Stomach (tissue), 9 donors: ENCODE results near the gene LAMB1. TPM values are rescaled to one million over a fixed set of nuclear protein-coding genes. Genes with fewer than 3 reads are reported as not detected.

Experiments used
- DNase-seq, 2 donors: peaks; one replicate each; pipeline versions ENCODE4 v3.0.0 to v3.0.0-alpha.2; 2013 to 2019
- H3K27ac ChIP-seq, 5 donors: fragments of 200-600 bp in 4 of 5; sonication (generic) in 4 of 5; one replicate each; pipeline ENCODE4 v1.5.1; 2013 to 2019; ENCODE audit warnings: mild to moderate bottlenecking in 1 of 5, moderate library complexity in 1 of 5
- H3K27me3 ChIP-seq, 3 donors: fragments of 200-600 bp; sonication (generic); one replicate each; pipeline ENCODE4 v1.5.1; 2017 to 2019; ENCODE audit warnings: mixed run types in 1 of 3
- H3K36me3 ChIP-seq, 4 donors: fragments of 200-600 bp; sonication (generic); 1 replicate in 3 of 4; 2 replicates in 1 of 4; pipeline ENCODE4 v1.5.1; 2016 to 2019
- H3K4me1 ChIP-seq, 4 donors: fragments of 200-600 bp; sonication (generic); one replicate each; pipeline ENCODE4 v1.5.1; 2016 to 2019
- H3K4me3 ChIP-seq, 4 donors: fragments of 200-600 bp; sonication (generic) in 3 of 4; one replicate each; pipeline ENCODE4 v1.5.1; 2016 to 2019; ENCODE audit warnings: mild to moderate bottlenecking in 1 of 4
- H3K9me3 ChIP-seq, 4 donors: fragments of 200-600 bp; sonication (generic); one replicate each; pipeline ENCODE4 v1.5.1; 2016 to 2019
- EP300 ChIP-seq: sonication (generic); formaldehyde crosslinking; IDR thresholded peaks from one replicate; pipeline ENCODE4 v1.6.1; 2017; ENCODE audit warnings: antibody characterized with exemption
- POLR2A ChIP-seq, 4 donors: fragments of 450-650 bp; IDR thresholded peaks; one replicate each; pipeline ENCODE4 v1.6.1; 2016; ENCODE audit warnings: antibody characterized with exemption in 4 of 4, control low read depth in 2 of 4, mild to moderate bottlenecking in 1 of 4, moderate library complexity in 1 of 4
- POLR2AphosphoS5 ChIP-seq, 3 donors: sonication (generic); formaldehyde crosslinking; IDR thresholded peaks; one replicate each; pipeline ENCODE4 v1.6.1; 2016; ENCODE audit warnings: antibody characterized with exemption in 3 of 3
- WGBS, 5 donors: extraction: QIAGEN DNeasy Blood & Tissue Kit in 3 of 5; methylation state at CpG; one replicate each; pipeline versions ENCODE4 v1.1.5 to v1.1.7; 2013 to 2018; 5-methylcytosine and 5-hydroxymethylcytosine counted together
- intact Hi-C: fragments of 100-400 bp; cut with DNase I; formaldehyde crosslinking; loops from one replicate; pipeline ENCODE4 v1.15.1; 2023; ENCODE audit warnings: low total_unique reads
- polyA plus RNA-seq, 3 donors: library from polyadenylated mRNA; stranded (reverse); fragments of 200-250 nt; gene quantifications; one replicate each; pipeline ENCODE4 v1.2.3, GENCODE V29; 2013
- total RNA-seq, 5 donors: library from RNA; depleted of rRNA; stranded (reverse); fragments of >200 nt; gene quantifications; one replicate each; pipeline versions ENCODE4 v1.1.0 to v1.2.3, GENCODE V29; 2014 to 2016
- TF ChIP-seq, protein P1 (sequence below), 7 experiments: fragments of 450-650 bp in 4 of 7; fragments of 200-600 bp in 3 of 7; sonication (generic) in 3 of 7; IDR thresholded peaks; one replicate each; pipeline ENCODE4 v1.5.1; 2016 to 2019; ENCODE audit warnings: antibody characterized with exemption in 7 of 7, control low read depth in 2 of 7, mild to moderate bottlenecking in 1 of 7
- donor health status: healthy with polysubstance abuse.
- donor health status: Bipolar disorder and iron deficiency.
- donor health status: healthy.

LAMB1 gene
- total and polyA plus RNA-seq, 8 donors: 50.0 to 399 (median 111) TPM

DNA sequence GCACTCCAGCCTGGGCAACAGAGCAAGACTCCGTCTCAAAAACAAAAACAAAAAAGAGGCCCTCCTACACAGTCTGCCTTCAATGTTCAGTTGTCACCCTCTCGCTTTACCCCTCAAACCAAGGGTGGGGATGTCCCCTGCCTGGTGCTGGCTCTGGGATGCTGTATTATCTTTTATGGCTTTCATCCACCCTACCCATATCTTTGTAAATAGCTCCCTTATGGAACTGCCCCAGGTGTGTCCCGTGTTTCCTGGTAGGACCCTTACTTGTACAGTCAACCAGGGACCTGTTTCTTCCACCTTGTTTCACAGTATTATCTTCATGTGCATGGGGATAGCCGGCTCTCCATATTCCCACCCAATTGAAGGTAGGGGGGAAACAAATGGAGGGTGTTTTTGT, 15.7 kb upstream of the LAMB1 start:
- H3K9me3 ChIP-seq: no peaks in the 10 kb centered on the region
- no peaks in the 10 kb centered on the region for H3K36me3 ChIP-seq
- no peaks in the 10 kb centered on the region for H3K27me3 ChIP-seq
- no peak overlapping the region for H3K27ac ChIP-seq
- H3K4me3 ChIP-seq: no peak overlapping the region
- WGBS, 5 donors: 81 to 87% (median 85%) methylated on average over 4 of the region's 4 CpGs
- TF ChIP-seq POLR2A (IDR thresholded peaks at IDR 0.05): no peak
- TF ChIP-seq, protein P1, sequence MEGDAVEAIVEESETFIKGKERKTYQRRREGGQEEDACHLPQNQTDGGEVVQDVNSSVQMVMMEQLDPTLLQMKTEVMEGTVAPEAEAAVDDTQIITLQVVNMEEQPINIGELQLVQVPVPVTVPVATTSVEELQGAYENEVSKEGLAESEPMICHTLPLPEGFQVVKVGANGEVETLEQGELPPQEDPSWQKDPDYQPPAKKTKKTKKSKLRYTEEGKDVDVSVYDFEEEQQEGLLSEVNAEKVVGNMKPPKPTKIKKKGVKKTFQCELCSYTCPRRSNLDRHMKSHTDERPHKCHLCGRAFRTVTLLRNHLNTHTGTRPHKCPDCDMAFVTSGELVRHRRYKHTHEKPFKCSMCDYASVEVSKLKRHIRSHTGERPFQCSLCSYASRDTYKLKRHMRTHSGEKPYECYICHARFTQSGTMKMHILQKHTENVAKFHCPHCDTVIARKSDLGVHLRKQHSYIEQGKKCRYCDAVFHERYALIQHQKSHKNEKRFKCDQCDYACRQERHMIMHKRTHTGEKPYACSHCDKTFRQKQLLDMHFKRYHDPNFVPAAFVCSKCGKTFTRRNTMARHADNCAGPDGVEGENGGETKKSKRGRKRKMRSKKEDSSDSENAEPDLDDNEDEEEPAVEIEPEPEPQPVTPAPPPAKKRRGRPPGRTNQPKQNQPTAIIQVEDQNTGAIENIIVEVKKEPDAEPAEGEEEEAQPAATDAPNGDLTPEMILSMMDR (IDR thresholded peaks at IDR 0.05): no peak
- TF ChIP-seq EP300: no peak
- TF ChIP-seq POLR2AphosphoS5 (IDR thresholded peaks at IDR 0.05): no peak
- intact Hi-C loops: no loop called here
- peaks cover 0 to 33% (median 16%) of the 10 kb centered on the region in 4 donors for H3K4me1 ChIP-seq
- no peak for DNase-seq

DNA sequence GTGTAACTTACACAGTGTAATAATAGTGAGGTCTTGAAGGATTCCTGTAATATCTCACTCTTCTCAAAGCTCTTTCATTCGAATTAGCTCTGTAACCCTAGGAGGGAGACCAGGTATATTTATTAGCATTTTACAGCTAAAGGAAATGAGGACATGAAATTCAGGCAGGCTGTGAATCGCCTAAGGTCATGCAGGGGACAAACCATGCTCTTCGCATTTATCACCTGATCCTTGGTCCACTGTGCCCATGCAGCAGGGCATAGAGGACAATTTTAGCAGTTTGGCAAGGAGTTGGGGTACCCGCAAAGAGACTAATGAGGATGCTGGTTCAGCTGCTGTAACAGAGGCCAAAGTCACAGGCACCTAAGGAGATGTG, 14.8 kb upstream of the LAMB1 start:
- Histone ChIP-seq H3K27ac (no peak overlapping the region), H3K27me3 (no peaks in the 10 kb centered on the region), H3K4me1 (peaks cover 3 to 42% (median 15%) of the 10 kb centered on the region in 4 donors), H3K36me3 (no peaks in the 10 kb centered on the region), H3K4me3 (no peak overlapping the region), H3K9me3 (no peaks in the 10 kb centered on the region)
- no peak for DNase-seq
- intact Hi-C loops: no loop called here
- TF ChIP-seq POLR2A (IDR thresholded peaks at IDR 0.05) (no peak), POLR2AphosphoS5 (IDR thresholded peaks at IDR 0.05) (no peak), EP300 (no peak)
- TF ChIP-seq, protein P1 (IDR thresholded peaks at IDR 0.05): no peak
- WGBS, 5 donors: 74 to 87% (median 82%) methylated on average over 4 of the region's 4 CpGs

DNA sequence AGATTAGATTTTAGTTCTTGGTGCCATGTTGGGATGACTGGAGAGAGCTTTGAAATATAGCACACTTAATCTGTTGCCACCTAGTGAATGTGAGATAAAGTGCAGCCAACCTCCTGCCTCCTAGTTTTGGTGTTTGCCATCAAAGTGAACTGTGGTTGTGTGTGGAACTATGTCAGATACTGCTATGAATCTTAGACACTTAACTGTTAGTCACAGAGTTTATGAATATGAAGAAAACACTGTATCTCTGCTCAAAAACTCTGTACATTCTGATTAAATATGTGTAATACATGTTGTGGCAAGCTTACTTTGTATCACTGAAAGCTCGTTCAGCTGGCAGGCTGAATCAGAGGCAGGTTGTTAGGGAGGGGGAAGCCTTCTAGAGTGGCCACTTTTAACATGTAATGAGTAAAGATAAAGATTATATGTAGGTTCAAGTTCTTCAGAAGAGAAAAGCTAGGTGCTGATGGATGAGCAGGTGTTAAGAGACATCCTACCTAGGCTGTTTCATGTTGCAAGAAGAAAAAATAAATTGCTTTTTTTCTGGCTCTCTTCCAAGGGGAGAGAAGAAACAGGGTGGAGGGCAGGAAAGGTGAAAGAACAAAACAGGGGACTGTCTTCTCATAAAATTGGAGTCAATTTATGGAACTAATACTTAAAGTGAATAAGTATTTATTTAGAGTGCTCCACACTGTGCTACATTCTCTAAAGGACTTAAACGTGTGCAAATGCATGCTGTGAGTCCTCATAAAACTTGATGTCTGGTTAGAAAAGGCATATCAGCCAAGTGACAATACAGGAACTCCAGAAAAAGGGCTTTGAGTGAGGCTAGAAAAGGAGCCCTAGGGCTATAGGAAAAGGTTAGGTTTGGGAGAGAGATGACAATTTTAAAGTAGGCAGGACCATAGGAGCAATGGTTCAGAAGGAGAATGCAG, 14.1 kb upstream of the LAMB1 start:
- H3K36me3 ChIP-seq: no peaks in the 10 kb centered on the region
- no peaks in the 10 kb centered on the region for H3K9me3 ChIP-seq
- no peak overlapping the region for H3K27ac ChIP-seq
- no peak overlapping the region for H3K4me3 ChIP-seq
- intact Hi-C loops: no loop called here
- no peaks in the 10 kb centered on the region for H3K27me3 ChIP-seq
- H3K4me1 ChIP-seq: peaks cover 4 to 44% (median 15%) of the 10 kb centered on the region in 4 donors
- TF ChIP-seq POLR2A (IDR thresholded peaks at IDR 0.05): no peak
- TF ChIP-seq, protein P1 (IDR thresholded peaks at IDR 0.05): peak in 4 of 7 experiments; percentile 18 to 48 (median 30)
- TF ChIP-seq POLR2AphosphoS5 (IDR thresholded peaks at IDR 0.05): peak in 1 of 3 donors; percentile 12
- WGBS, 5 donors: 32 to 44% (median 37%) methylated on average over 2 of the region's 2 CpGs
- peak in 1 of 2 donors; percentile 54 for DNase-seq

DNA sequence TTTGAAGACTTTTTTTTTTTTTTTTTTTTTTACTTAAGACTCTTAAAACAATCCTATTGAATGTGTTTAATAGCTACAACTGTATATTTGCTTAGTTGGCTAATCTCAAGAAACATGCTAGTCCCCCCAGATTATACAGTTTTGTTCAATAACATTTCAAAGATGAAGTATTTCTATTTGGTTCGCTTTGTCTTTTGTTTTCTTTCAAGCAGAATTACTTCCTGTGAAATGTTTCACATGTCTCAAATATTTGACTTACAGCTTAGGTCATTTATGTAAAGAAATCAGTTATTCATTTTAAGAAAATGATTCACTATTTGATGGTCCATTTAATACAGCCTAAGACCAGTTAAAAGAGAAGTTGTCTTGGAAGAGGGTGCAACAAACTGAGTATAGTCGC, 12.8 kb upstream of the LAMB1 start:
- 47 to 72% (median 62%) methylated on average over 2 of the region's 2 CpGs for WGBS, 5 donors
- TF ChIP-seq POLR2AphosphoS5 (IDR thresholded peaks at IDR 0.05) (no peak), POLR2A (IDR thresholded peaks at IDR 0.05) (no peak), EP300 (no peak)
- TF ChIP-seq, protein P1 (IDR thresholded peaks at IDR 0.05): no peak
- Histone ChIP-seq H3K4me1 (peaks cover 6 to 54% (median 21%) of the 10 kb centered on the region in 4 donors), H3K27ac (peak overlapping the region in 2 of 5 donors; percentile 24 to 61), H3K9me3 (no peaks in the 10 kb centered on the region), H3K4me3 (no peak overlapping the region), H3K36me3 (no peaks in the 10 kb centered on the region), H3K27me3 (no peaks in the 10 kb centered on the region)
- intact Hi-C loops: no loop called here
- no peak for DNase-seq
